GM19099 (cell line): ENCODE measurements around the gene KIF5A.

ENCODE experiments used
- POLR2A ChIP-seq: IDR thresholded peaks from 3 replicates; pipeline ENCODE4 v1.6.1; 2011; ENCODE audit warnings: low read depth; ENCODE audit not compliant: insufficient read length; ENCODE audit errors: extremely low read depth

KIF5A gene

DNA sequence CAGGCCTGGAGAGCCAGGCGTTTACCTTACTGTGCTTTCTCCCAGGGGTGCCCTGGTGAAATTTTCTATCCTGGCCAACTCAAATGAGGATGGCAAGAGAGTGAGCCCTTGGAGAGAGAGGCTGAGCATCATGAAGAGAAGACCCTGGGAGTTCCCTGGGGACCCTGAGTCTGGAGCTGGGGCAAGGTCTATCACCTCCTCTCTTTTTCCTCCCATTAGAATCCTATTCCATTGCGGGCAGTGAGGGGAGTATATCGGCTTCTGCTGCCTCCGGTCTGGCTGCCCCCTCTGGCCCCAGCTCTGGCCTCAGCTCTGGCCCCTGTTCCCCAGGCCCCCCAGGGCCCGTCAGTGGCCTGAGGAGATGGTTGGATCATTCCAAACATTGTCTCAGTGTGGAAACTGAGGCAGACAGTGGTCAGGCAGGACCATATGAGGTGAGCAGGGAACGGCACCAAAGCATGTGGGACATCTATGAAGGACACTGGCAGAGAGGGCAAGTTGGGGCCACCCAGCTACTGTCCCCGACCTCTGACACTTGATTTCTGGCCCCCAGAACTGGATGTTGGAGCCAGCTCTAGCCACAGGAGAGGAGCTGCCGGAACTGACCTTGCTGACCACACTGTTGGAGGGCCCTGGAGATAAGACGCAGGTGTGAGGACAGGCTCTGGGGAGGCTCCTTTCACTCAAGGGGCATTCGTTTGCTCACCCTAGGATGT, 63.0 kb downstream of the KIF5A start:
- TF ChIP-seq POLR2A: no peak

DNA sequence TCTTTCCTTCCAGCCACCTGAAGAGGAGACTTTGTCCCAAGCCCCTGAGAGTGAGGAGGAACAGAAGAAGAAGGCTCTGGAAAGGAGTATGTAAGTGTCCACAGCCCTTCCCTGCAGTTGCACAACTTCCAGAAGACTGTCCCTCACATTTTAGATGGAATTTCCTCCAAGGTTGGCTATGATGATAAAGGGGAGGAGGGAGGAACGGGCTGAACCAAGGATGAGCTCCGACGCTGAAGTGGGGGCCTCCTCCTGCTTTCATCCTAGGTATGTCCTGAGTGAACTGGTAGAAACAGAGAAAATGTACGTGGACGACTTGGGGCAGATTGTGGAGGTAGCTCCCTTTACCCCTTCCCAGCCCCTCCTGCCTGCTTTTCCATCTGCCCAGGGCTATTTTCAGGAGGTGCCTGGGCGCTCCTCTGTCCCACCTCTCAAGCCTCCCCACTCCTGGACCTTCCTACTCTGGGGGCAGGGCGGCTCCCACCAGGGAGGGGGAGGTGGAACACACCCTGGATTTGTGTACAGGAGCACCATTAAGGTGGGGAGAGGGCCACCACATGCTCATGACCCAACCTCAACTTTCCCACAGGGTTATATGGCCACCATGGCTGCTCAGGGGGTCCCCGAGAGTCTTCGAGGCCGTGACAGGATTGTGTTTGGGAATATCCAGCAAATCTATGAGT, 63.7 kb downstream of the KIF5A start:
- TF ChIP-seq POLR2A: no peak

DNA sequence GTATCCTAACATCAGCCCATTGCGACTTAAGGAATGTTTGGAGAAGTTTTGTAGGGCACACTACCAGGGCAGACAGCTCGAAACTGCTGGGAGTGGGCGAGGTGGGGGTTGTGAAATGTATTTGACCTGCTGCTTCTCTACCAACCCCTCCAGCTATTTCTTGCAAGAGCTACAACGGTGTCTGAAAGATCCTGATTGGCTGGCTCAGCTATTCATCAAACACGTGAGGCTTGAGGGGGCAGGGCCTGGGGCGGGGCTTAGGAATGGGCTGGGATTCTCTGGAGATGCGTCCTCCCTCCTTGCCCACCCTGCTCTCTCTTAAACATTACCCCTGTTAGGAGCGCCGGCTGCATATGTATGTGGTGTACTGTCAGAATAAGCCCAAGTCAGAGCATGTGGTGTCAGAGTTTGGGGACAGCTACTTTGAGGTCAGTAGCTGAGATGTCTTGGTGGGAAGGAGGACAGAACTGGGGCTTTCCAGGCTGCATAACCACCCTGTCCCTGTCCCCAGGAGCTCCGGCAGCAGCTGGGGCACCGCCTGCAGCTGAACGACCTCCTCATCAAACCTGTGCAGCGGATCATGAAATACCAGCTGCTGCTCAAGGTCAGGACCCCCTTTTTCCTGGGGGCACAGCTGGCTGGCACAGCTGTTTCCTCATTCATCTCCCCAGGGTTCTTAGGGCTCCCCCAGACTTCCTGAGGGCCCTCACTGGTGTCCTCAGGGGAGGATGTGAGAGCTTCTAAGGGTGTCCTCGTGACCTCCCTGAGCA, 64.5 kb downstream of the KIF5A start:
- TF ChIP-seq POLR2A: no peak

DNA sequence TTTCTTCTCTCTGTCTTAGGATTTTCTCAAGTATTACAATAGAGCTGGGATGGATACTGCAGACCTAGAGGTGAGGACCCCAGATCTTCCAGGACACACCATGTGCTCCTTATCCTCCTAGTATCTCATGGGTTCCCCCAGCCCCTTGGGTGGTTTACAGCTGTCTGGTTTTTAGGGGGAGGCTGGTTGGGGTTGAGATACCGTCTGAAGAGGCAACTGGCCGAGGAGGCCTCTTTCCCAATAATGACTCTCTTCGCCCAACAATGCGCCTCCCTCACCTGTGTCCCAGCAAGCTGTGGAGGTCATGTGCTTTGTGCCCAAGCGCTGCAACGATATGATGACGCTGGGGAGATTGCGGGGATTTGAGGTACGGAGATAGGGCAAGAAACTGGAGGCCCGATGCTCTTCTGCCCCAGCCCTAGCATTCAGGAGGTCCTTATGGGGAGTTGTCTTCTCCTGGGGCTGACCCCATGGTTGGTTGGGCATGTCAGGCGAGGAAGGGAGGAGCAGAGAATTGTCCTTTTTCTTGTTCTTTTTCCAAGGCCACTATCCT, 65.2 kb downstream of the KIF5A start:
- no peak for TF ChIP-seq POLR2A

DNA sequence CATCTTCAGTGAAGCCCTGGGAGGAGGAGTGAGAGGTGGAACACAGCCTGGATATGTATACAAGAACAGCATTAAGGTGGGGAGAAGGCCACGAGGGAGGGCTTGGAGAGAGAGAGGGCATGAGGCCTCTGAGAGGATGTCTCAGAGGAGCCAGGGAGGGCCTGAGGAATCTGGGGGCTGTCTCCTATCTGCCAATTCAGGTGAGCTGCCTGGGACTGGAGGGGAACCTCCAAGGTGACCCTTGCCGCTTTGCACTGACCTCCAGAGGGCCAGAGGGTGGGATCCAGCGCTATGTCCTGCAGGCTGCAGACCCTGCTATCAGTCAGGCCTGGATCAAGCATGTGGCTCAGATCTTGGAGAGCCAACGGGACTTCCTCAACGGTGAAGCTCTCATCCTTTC, 65.8 kb downstream of the KIF5A start:
- TF ChIP-seq POLR2A: no peak

DNA sequence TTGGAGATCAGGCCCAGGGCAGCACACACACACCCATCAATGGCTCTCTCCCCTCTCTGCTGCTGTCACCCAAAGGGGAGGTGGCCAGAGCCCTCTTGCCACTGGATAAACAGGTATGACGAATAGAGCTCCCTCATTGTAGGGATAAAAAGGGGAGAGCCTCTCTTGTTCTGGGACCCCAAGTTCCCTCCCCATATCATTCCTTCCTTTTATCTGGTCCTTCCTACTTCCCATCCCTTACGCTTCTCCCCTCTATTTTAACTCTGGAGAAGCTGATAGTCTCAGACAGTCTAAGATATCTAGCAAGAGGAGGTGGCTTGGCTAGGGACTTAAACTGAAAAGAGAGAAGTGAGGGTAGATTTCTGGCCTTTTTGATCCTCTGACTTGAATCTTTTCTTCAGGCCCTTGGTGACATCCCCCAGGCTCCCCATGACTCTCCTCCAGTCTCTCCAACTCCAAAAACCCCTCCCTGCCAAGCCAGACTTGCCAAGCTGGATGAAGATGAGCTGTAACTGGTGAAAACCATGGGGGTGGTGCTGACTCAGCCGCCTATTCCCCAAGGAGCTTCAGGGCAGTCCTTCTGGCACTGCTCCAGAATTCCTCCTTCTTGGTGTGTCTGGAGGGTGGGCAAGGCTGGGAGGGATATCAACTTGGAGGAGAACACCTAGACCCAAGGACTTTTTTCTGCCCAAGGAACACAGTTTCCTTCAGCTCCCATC, 66.7 kb downstream of the KIF5A start:
- TF ChIP-seq POLR2A: no peak

DNA sequence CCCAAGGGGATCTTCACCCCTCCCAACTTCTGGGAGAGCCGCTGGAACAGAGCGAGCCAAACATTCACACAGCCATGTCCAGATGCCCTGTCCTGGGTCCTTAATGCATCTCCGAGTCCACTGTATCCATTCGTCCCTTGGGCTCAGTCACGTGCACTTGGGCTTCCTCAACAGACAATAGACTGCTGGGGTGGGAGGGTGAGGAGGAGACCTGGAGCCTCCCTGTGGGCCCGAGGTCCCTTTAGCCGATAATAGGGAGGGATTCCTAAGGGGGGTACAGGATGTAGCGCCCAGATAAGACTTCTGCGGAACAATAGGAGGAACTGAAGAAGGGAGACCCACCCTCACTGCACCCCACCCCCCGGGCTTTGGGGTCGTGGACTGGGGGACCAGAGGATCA, 68.1 kb downstream of the KIF5A start:
- TF ChIP-seq POLR2A: no peak

DNA sequence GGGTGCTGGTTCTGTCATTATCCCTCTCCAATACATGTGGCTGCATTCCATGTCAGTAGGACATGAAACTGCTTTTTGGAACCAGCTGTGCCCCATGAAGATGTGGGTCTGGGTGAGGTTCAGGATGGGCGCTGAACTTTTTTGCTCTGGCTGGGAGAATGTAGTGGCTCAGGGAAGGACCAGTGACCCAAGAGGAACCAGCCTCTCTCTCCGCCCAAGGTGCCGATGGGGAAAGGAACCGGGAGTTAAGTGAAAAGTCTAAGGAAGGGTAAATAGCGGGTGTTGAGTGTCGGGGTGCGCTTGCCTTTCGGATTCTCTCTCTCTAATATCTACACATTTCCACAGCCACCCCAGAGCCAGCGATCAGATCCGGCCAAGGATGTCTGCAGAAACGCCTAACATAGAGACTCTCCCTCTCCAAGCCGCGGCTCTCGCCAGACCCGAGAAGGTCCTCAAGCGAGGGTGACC, 69.2 kb downstream of the KIF5A start:
- TF ChIP-seq POLR2A: no peak

DNA sequence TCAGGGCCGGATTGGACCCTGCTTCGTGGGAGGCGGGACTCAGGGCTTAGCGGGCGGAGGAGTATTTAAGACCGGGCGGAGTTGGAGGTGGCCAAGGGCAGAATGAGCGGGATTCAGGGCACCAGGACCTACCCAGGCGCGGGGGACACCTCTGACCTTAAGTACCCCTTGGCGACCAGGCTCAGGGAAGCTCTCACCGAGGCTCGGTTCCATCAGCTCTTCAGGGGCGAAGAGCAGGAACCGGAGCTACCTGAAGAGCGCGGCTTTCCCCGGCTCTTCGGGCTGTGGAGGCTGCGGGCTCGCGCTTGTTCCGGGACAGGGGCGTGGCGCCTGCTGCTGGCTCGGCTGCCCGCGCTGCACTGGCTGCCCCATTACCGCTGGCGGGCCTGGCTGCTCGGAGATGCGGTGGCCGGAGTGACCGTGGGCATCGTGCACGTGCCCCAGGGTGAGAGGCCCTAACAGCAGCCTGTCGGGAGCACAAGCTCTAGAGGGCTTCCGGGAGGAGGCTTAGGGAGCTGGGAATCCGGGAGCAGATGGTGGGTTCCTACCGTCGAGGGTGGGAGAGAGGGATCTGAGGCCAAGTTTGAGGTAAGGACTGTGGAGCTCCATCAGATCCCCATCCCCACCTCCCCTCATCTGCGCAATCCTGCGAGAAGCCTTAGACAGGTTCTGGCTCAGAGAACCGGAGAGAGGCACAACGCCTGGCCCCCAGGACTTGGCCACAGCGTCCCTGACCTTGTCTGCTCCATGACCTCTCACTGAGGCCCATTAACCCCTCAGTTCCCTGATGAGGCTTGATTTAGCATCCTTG, 69.8 kb downstream of the KIF5A start:
- TF ChIP-seq POLR2A: no peak

DNA sequence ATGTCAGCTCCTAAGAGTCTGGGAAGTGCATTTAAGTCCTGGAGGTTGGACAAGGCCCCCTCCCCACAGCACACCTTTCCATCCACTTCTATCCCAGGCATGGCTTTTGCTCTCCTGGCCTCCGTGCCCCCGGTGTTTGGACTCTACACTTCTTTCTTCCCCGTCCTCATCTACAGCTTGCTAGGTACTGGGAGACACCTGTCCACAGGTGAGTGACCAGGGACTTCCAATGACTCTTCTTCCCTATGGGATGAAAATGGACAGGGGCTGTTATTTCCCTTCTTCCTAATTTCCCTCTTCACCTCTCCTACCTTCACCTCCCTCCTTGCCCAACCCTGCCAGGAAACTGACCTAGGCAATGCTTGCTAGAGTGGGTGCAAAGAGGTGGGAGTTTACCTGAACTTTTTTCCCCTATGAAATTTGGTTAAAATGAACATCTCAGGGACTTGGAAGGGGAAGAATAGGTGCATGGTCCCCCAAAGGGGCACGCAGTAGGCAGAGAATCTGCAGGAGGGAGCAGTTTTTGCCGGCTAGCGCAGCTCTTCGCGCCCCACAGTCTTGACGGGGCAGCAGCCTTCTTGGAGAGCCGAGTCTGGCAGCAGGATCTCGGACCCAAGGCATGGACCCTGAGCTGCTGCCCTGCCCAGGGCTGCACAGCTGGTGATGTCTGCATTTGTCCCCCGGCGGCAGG, 70.5 kb downstream of the KIF5A start:
- no peak for TF ChIP-seq POLR2A

DNA sequence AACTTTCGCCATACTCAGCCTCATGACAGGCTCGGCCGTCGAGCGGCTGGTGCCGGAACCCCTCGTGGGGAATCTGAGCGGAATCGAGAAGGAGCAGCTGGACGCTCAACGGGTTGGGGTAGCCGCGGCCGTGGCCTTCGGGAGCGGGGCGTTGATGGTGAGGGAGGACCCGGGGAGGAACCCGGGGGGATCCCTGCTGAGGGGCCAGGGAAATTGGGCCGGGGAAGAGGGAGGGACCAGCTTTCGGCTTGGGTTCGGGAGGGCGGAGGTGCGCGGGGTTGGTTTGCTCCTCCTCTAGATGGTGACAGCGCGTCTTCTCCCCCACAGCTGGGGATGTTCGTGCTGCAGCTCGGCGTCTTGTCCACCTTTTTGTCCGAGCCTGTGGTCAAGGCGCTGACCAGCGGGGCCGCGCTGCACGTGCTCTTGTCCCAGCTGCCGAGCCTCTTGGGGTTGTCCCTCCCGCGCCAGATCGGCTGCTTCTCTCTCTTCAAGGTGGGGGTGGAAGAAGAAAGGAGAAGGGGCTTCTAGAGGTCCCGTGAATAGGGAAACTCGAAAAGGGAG, 71.2 kb downstream of the KIF5A start:
- no peak for TF ChIP-seq POLR2A

DNA sequence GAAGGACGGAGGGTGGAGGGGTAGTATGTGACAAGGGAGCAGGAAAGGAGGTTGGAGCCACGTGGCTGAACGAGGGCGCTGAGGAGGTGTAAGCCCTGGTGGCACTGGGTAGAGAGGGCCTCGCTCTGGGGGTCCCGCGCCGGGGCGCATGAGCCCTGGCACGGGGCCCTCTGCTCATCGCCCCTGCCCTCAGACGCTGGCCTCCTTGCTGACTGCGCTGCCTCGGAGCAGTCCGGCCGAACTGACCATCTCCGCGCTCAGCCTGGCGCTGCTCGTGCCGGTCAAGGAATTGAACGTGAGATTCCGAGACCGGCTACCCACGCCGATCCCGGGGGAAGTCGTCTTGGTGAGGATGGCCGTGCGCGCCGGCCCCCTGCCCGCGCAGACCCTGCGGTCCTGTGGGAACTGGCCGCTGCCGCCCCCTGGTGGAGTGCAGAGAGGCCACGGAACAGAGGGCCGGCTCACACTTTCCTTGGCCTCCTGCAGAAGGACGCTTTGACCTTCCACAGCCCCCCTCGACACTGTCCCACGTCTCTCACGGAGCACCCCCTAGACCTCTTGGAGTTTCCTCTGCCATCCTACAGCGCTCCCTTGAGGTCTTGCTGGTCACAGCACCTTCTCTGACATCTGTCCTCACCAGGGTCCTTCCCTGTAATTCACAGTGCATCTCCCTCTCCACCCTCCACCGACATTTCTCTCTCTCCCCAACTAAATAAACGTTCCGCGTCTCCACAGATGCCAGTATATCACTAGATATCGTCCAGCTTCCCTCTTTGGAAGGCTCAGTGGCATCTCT, 71.9 kb downstream of the KIF5A start:
- TF ChIP-seq POLR2A: no peak

DNA sequence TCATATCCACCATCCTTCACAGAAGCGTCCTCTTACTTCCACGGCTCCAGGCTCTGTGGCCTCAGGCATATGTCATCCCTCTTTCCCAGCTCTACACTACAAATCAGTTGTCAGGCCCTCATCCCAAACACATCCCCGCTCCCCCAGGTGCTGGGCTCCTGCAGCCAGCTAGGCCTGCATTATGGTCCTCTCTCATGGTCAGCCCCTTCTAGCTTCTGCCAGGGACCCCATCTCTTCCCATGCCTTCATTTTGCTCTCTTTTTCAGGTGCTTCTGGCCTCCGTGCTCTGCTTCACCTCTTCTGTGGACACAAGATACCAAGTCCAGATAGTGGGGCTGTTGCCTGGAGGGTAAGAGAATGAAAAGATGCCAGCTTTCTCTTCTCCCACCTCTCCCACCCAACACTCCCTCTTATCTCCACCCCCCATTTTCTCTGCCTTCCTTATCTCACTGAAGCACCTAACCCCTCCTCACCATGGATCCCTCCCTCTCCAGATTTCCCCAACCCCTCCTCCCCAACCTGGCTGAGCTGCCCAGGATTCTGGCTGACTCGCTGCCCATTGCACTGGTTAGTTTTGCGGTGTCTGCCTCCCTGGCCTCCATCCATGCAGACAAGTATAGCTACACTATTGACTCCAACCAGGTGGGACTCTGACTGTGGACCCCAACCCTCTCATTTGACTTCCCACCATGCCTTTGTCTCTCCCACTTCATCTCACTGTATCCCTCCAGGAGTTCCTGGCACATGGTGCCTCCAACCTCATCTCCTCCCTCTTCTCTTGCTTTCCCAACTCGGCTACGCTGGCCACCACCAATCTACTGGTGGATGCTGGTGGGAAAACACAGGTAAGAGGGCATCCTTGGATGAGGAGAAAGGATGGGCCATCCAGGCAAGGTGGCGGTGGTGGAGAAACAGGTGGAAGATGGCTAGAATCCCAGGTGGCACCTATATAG, 72.7 kb downstream of the KIF5A start:
- no peak for TF ChIP-seq POLR2A
